Fibroblast of the aortic adventitia (primary cell): ENCODE results near the gene NRM. TPM values are rescaled to one million over a fixed set of nuclear protein-coding genes. Genes with fewer than 3 reads are reported as not detected.
"Not testable (repeated sequence)": the region's sequence is repeated elsewhere in the genome, so short reads cannot be mapped to it uniquely, and the experiment has no call there.

Experiments used
- DNase-seq: peaks from one replicate; pipeline ENCODE4 v3.0.0-alpha.2; 2010; ENCODE audit warnings: low read depth
- H3K4me3 ChIP-seq: 2 replicates; pipeline ENCODE4 v1.5.1; 2011; ENCODE audit warnings: low read depth, mild to moderate bottlenecking, control low read depth, low read length, moderate library complexity
- total RNA-seq: library from RNA; depleted of rRNA; stranded (reverse); fragments of >200 nt; gene quantifications from 2 replicates; pipeline ENCODE4 v1.2.3, GENCODE V29; 2012; ENCODE audit warnings: low replicate concordance
- TF ChIP-seq, protein P1 (sequence below): IDR thresholded peaks from 2 replicates; pipeline ENCODE4 v1.5.1; 2011; ENCODE audit warnings: mild to moderate bottlenecking, low read length, control low read depth, inconsistent platforms; ENCODE audit not compliant: insufficient read depth

NRM gene
- total RNA-seq, 1 donor = 9.9 TPM

DNA sequence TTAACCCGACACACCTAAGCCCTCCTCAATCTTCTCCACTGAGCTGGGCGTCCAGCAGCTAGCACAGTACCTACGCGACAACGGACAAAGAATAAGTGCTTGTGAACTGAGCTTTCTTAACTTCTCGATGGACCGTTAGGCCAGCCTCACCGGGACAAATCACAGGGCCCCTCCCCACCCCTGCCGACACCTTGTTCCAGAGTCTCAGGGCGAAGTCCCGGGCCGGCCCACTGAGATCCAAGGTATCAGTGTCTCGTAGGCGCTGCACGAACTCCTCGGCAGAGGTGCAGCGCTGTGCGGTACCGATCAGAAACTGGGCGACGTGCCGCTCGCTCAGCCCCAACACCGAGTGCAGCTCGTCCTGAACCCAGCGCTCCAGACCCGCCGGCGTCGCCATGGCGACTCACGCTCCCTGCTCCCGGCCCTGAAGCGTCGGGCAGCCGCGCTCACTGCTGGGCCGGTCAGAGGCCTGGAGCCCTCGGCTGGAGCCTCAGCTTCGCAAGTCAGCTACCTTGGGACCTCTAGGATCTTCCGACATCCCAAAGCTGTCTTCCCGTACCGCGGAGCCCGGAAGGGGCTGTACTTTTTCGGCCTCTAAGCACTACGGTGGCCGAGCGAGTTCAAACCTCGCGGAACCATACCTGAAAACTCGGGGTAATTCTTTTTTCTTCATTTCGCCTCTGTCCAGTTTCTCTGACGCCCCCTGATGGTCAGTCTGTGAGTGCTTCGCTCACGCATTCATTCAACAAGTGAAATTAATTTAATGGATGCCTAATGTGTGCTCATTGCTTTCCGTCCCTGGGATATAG is 18.1 kb downstream of the NRM start, which contains the start of gene DHX16:
TSS of gene DHX16 (minus strand) at position 562 of the 809 bp plus-strand sequence. CDS start at position 397, 165 bp downstream.
- TF ChIP-seq, protein P1, sequence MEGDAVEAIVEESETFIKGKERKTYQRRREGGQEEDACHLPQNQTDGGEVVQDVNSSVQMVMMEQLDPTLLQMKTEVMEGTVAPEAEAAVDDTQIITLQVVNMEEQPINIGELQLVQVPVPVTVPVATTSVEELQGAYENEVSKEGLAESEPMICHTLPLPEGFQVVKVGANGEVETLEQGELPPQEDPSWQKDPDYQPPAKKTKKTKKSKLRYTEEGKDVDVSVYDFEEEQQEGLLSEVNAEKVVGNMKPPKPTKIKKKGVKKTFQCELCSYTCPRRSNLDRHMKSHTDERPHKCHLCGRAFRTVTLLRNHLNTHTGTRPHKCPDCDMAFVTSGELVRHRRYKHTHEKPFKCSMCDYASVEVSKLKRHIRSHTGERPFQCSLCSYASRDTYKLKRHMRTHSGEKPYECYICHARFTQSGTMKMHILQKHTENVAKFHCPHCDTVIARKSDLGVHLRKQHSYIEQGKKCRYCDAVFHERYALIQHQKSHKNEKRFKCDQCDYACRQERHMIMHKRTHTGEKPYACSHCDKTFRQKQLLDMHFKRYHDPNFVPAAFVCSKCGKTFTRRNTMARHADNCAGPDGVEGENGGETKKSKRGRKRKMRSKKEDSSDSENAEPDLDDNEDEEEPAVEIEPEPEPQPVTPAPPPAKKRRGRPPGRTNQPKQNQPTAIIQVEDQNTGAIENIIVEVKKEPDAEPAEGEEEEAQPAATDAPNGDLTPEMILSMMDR = peak; percentile 88
- H3K4me3 ChIP-seq = peak within 1 kb of the TSS; percentile 81
- peak; percentile 99 for DNase-seq

DNA sequence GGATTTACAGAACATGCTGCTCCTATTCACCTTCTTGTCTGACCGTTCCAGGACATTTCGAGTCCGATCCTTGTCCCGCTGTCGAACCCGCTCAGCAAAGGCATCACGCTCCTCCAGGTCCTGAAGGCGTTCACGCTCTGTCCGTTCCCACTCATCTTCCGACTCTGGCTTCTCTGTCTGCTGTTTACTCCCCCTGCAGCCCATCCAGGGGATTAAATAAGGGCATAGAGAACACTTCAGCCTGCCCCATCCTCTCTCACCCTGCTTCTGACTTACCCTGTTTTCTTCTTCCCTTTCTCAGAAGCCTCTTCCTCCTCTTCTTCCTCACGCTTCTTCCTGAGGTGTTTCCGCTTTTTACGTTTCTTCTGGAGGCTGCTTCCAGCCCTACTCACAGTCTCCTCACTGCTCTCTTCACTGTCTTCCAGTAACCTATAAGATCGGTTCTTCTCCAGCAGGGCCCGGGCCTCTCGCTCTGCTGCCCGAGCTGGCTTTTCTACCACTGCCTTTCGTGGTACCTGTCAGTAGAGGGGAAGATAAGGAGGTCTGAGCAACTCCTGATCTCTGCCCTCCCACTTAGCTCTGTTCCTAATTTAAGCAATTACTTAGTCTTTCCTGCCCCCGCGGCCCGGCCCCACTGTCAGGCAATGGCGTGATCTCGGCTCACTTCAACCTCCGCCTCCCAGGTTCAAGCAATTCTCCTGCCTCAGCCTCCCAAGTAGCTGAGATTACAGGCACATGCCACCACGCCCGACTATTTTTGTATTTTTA is 19.8 kb downstream of the NRM start:
- DNase-seq = no peak
- H3K4me3 ChIP-seq = no peak overlapping the region
- TF ChIP-seq, protein P1 = peak; percentile 31

- not testable (repeated sequence) for DNase-seq, H3K4me3 ChIP-seq
Measured at GRCh38 chr6:30666300-30666699, 24.5 kb downstream of the NRM start.

GRCh38 chr6:30664994-30665767 is 25.6 kb downstream of the NRM start:
- no peak for DNase-seq
- TF ChIP-seq, protein P1 = no peak
- no peak overlapping the region for H3K4me3 ChIP-seq

- not testable (repeated sequence) for DNase-seq, H3K4me3 ChIP-seq
Measured at GRCh38 chr6:30657922-30658321, 32.9 kb downstream of the NRM start.

- TF ChIP-seq, protein P1 = no peak
- no peak overlapping the region for H3K4me3 ChIP-seq
- no peak for DNase-seq
Measured at GRCh38 chr6:30657454-30657853, 33.3 kb downstream of the NRM start.

DNA sequence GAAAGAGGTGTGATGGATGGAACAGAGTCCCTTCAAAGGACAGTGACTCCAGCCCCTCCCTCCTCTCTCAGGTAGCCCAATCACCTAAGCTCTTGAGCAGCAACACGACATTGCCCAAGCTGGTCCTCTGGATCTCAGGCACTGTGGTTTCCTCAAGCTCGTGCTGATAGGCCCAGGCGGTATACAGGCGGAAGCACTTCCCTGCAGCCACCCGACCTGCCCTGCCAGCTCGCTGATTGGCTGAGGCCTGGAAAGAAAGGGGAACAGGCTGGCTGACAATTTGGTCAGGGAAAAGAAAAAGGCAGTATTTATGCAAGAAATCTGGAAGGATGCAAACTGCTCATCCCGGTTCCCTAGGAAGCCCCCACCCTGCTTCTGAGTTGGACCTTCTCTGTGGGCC is 34.3 kb downstream of the NRM start:
- TF ChIP-seq, protein P1 = no peak
- H3K4me3 ChIP-seq = no peak overlapping the region
- no peak for DNase-seq
